GM10266 (cell line): ENCODE measurements around the gene MGAT5.

Experiments used
- DNase-seq: peaks from one replicate; pipeline ENCODE4 v3.0.0; 2012; ENCODE audit errors: extremely low spot score
- TF ChIP-seq, protein P1 (sequence below): IDR thresholded peaks from 2 replicates; pipeline ENCODE4 v1.5.1; 2012; ENCODE audit warnings: mild to moderate bottlenecking, low read depth; ENCODE audit not compliant: control insufficient read depth, insufficient read depth; ENCODE audit errors: missing control alignments

The MGAT5 gene

DNA sequence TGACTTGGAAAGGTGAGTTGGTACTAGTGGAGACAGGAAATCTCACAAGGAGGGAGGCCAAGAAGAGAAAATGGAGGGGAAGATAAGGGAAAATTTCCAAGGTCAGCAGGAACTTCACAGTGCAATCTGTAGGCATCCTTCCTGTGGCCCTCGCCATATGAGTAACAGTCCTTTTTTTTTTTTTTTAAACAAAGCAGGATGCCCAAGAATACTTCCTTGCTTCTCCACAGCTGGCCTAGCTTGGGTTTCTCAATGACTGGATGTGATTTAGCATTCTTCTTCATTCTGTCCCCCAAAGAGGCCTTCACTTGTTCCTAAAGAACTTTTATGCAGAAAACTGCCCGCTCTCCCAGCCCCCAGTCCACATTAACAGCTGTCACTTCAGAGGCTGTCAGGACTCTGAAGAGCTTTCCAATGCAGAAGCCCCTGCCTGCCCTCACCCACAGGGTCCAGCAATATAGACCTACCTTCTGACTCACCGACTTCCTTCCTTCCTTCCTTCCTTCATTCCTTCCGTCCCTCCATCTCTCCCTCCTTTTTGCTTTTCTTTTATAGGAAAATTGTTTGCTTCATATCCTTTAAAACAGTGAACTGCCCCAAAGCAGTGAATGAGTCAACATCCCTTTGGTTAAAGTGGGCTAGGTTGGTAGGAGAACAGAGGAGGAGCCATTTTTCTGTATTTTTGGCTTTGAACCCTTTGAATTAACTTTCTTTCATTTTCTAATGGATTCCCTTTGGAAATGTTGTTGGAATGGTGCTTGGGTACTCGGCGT, 172.0 kb downstream of the MGAT5 start:
- no peak for DNase-seq
- TF ChIP-seq, protein P1, sequence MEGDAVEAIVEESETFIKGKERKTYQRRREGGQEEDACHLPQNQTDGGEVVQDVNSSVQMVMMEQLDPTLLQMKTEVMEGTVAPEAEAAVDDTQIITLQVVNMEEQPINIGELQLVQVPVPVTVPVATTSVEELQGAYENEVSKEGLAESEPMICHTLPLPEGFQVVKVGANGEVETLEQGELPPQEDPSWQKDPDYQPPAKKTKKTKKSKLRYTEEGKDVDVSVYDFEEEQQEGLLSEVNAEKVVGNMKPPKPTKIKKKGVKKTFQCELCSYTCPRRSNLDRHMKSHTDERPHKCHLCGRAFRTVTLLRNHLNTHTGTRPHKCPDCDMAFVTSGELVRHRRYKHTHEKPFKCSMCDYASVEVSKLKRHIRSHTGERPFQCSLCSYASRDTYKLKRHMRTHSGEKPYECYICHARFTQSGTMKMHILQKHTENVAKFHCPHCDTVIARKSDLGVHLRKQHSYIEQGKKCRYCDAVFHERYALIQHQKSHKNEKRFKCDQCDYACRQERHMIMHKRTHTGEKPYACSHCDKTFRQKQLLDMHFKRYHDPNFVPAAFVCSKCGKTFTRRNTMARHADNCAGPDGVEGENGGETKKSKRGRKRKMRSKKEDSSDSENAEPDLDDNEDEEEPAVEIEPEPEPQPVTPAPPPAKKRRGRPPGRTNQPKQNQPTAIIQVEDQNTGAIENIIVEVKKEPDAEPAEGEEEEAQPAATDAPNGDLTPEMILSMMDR, result no peak

DNA sequence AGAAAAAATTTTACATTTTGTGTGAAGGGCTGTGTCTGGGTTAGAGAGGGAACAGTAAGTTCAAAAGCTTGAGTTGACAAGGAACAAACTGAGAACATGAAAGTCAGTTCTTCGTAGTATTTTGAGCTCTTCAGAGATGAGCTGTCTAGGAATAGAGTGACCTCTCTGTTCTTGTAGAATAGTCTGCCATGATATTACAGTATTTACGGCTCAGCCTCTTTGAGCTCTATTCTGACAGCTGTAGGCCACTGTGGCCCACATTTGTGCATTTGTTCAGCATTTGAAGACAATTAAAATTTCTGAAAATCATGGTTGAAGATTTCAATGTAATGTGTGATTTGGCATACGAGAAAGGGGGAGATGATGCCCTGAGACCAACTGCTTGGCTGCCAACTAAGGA, 172.8 kb downstream of the MGAT5 start:
- TF ChIP-seq, protein P1, result no peak
- DNase-seq, result no peak

DNA sequence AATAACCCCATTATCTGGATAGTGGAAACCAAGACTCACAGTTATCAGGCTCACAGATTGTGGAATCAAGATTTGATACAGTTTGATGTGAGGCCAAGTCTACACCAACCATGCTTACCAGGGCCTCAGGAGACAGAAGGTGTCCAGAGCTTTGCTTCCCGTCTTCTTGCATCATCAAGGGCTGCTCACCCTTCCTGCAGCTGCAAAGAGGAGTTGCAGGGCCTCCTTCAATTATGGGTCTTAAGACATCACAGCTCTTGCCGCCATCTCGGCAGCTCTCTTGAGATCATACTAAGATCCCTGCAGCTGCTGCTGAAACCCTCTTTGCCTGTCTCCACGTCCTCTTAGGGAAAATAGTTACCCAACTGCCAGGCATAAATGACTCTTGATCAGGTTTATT, 176.0 kb downstream of the MGAT5 start:
- TF ChIP-seq, protein P1, result no peak
- no peak for DNase-seq

DNA sequence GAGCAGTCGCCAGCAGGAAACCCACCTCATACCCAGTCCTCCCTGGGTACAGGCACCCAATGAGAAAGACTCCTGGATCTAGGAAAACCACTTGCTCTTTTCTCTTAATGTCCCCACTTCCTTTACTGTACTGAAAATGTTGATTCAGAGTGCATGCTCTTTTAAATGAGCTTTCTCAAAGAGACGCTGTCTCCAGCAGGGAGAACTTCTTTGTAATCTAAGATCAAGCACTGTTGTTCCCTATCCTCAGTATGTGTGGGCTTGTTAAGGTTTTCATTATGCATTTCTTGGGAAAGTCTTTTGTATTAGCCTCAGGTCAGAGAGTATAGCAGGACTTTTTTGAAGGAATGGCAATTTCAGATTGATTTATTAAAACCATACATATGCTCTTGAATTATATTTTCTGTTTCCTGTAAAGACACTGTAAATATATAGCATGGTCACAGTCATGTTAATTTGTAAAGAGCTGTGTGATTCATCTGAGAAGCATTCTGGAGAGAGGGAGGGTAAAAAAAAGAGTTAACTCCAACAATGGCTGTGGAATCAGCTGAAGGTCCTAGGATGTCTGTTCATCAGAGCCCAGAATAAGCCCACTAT, 178.1 kb downstream of the MGAT5 start:
- TF ChIP-seq, protein P1, result no peak
- no peak for DNase-seq

DNA sequence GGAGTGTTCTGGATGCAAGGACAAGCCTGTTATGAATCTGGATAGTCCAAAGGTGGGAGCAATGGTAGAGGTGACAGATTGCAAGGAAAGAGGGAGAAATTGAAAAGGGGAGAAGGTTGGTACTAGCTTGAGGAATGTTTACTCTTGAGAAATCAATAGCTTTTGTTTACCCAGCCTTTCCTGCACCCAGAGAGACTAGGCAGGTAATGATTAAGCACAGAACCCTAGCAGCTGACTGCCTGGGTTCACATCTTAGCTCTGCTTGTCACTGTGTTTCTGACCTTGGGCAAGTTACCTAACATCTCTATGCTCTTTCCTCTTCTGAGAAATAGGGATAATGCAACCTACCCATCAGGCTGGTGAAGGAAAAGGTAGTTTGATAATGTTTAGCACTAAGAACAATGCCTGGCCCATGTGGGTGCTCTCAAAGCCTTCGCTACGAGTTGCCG, 178.6 kb downstream of the MGAT5 start:
- TF ChIP-seq, protein P1, result no peak
- DNase-seq, result no peak

DNA sequence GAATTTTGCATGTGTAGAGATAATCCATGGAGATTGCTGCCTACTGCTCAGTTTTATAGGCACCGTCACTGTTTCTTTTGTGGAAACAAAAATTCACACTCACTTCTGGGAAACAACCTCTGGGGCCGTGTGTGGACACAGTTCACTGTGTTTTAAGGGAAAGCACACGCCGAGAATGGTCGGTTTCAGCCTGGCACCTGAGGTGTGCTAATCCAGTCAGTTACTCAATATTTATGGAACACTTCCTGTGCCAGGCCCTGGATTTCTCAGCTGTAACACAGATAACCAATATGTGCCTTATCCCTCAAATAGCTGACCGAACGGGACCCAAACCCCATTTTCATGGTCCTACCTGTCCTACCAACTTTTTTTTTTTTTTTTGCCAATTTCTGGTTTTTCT, 179.6 kb downstream of the MGAT5 start:
- TF ChIP-seq, protein P1, result no peak

DNA sequence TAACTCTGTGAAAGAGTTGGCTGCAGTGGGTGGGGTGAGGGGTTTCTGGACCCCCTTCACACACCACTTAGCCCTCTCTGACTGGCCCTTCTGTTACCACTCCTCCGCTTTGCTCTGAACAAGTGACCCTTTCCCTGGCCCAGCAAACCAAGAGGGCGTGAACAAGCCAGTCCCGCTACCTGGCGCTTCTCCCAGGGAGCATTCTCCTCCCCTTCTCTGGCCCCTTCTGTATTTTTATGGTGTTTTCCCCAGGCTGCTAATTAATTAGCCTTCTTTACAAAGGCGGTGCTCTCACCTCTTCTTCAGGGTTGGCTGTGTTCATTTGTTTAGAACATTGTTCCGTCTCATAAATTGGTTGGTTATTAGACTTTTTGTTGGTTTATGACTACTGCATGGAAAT, 180.1 kb downstream of the MGAT5 start:
- TF ChIP-seq, protein P1, result no peak
- DNase-seq, result no peak

More for the DNA sequence above, 179.6 kb downstream of the MGAT5 start:
- DNase-seq, result no peak
